ENCODE measurements around the gene SEC11A.

DNA sequence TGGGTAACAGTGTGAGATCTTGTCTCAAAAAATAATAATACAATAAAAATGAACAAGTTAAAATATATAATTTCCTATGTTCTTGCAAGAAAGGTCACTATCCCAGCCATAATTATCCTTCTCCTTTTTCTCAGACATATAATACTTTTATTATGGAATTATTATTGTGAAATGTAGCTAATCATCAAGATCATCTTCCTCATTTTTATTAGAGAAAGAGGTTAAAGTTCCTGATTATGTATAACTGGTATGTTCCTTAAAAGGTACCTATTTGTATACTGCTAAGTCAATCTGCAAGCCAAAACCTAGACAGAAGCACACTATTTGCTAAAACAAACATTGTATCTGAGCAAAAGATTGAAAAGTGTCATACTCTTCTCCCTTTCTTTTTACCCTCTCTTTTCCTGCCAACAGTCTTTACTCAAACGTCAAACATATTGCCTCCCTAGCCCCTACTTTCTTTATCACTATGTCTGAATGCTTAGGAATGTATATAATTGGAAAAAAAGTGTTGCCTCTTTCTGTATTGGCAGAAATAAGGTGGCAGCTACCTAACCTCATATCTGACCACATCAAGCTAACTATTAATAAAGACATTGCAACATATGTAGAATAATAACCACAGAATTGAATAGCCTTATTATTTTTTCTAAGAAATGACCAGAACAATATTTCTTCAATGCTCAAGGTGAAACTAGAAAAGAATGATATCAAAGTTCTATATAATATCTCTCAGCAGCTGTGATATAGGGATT is 18.5 kb downstream of the SEC11A start:
- TF ChIP-seq, protein P1, sequence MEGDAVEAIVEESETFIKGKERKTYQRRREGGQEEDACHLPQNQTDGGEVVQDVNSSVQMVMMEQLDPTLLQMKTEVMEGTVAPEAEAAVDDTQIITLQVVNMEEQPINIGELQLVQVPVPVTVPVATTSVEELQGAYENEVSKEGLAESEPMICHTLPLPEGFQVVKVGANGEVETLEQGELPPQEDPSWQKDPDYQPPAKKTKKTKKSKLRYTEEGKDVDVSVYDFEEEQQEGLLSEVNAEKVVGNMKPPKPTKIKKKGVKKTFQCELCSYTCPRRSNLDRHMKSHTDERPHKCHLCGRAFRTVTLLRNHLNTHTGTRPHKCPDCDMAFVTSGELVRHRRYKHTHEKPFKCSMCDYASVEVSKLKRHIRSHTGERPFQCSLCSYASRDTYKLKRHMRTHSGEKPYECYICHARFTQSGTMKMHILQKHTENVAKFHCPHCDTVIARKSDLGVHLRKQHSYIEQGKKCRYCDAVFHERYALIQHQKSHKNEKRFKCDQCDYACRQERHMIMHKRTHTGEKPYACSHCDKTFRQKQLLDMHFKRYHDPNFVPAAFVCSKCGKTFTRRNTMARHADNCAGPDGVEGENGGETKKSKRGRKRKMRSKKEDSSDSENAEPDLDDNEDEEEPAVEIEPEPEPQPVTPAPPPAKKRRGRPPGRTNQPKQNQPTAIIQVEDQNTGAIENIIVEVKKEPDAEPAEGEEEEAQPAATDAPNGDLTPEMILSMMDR (IDR thresholded peaks at IDR 0.05) = no peak
- TF ChIP-seq POLR2AphosphoS5 (IDR thresholded peaks at IDR 0.05) = no peak
